Measurements from ENCODE around the gene SEPHS2. TPM values are rescaled to one million over a fixed set of nuclear protein-coding genes. Genes with fewer than 3 reads are reported as not detected.
A peak's percentile ranks its signal among the peaks of the same experiment; 100 is the strongest.
"Not testable (repeated sequence)": the region's sequence is repeated elsewhere in the genome, so short reads cannot be mapped to it uniquely, and the experiment has no call there.

Gene SEPHS2
- total RNA-seq, 2 donors from 2014 or later = 48.9 to 79.1 TPM

DNA sequence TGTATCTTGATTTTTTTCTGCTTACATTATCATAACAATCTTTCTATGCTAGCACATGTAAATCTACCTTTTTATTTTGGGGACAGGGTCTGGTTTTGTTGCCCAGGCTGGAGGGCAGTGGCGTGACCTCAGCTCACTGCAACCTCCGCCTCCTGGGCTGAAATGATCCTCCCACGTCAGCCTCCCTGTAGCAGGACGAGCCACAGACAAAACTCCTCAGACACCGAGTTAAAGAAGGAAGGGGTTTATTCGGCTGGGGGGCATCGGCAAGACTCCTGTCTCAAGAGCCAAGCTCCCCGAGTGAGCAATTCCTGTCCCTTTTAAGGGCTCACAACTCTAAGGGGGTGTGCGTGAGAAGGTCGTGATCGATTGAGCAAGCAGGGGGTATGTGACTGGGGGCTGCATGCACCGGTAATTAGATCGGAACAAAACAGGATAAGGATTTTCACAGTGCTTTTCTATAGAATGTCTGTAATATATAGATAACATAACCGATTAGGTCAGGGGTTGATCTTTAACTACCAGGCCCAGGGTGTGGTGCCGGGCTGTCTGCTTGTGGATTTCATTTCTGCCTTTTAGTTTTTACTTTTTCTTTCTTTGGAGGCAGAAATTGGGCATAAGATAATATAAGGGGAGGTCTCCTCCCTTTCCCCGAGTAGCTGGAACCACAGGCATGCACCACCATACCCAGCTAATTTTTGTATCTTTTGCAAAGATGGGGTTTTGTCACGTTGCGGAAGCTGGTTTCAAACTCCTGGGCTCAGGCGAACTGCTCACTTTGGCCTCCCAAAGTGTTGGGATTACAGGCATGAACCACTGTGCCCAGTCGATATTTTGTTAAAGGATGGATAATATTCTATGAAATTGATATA lies 7.3 kb upstream of the SEPHS2 start:
- ATAC-seq (replicated peaks); H3K27ac Mint-ChIP-seq; H3K36me3 Mint-ChIP-seq (ENCODE audit: low read depth); H3K4me3 Mint-ChIP-seq; H3K9me3 Mint-ChIP-seq; H3K27me3 Mint-ChIP-seq: not testable (repeated sequence)
- H3K4me1 Mint-ChIP-seq = peaks cover 18% of the 10 kb centered on the region

DNA sequence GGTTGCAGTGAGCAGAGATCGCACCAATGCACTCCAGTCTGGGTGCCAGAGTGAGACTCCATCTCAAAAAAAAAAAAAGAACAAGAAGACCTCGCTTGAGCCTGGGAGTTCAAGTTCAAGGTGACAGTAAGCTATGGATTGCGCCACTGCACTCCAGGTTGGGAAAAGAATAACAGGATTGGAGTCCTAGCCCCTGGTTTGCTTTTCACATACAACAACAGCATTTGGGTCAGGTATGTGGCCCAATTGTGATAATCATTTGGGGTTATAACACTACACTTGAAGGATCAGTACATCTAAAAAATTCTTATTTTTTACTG lies 3.4 kb upstream of the SEPHS2 start:
- H3K36me3 Mint-ChIP-seq (ENCODE audit: low read depth) = peaks cover 18% of the 10 kb centered on the region
- ATAC-seq (replicated peaks) = no peak
- peaks cover 16% of the 10 kb centered on the region for H3K4me1 Mint-ChIP-seq
- H3K4me3 Mint-ChIP-seq = no peak overlapping the region
- H3K9me3 Mint-ChIP-seq = peaks cover 3% of the 10 kb centered on the region
- H3K27me3 Mint-ChIP-seq = no peaks in the 10 kb centered on the region
- H3K27ac Mint-ChIP-seq = no peak overlapping the region

DNA sequence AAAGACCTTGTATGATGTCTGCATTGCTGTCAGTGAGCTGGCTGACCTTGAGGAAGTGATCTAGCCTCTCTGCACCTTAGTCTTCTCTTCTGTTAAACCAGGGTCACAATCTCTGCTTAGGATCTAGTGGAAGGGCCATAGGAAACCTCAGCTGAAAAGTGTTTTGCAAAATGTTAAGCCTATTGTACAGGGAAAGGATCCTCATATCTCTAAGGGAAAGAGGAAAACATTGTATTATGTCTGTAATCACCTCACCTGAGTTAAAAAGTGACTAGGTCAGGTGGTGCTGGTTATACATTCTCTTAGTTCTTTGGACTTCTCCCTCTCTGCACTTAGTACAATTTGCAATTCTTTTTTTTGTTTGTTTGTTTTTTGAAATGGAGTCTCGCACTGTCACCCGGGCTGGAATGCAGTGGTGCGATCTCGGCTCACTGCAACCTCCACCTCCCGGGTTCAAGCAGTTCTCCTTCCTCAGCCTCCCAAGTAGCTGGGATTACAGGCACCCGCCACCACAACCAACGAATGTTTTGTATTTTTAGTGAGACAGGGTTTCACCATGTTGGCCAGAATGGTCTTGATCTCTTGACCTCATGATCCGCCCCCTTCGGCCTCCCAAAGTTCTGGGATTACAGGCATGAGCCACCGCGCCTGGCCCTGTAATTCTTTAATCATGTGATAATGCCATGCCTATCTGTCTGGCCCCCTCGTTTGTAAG lies 2.0 kb upstream of the SEPHS2 start:
- no peak for ATAC-seq (replicated peaks)
- Mint-ChIP-seq H3K4me3 (no peak overlapping the region), H3K27me3 (no peaks in the 10 kb centered on the region), H3K36me3 (ENCODE audit: low read depth) (peaks cover 31% of the 10 kb centered on the region), H3K27ac (no peak overlapping the region), H3K4me1 (peaks cover 28% of the 10 kb centered on the region), H3K9me3 (peaks cover 3% of the 10 kb centered on the region)

DNA sequence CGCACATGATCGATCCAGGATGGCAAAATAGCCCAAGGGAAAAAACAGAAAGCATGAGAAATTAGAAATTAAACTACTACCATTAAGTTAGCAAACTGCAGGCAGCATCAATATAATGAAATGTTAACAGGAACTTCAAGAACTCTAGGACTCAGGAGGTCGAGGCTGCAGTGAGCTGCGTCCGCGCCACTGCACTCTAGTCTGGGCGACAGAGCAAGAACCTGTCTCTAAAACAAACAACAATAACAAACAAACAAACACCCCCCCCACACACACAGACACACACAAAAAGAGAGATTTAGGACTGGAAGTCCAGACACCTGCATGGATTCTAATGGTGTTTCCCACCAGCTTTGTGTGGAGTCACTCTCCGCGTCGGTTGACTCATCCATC lies 525 bp upstream of the SEPHS2 start:
- ATAC-seq (replicated peaks) = no peak
- Mint-ChIP-seq H3K4me1 (peaks cover 28% of the 10 kb centered on the region), H3K27me3 (no peaks in the 10 kb centered on the region), H3K36me3 (ENCODE audit: low read depth) (peaks cover 31% of the 10 kb centered on the region), H3K9me3 (peaks cover 3% of the 10 kb centered on the region), H3K4me3 (peak overlapping the region; percentile 91), H3K27ac (peak overlapping the region; percentile 90)

DNA sequence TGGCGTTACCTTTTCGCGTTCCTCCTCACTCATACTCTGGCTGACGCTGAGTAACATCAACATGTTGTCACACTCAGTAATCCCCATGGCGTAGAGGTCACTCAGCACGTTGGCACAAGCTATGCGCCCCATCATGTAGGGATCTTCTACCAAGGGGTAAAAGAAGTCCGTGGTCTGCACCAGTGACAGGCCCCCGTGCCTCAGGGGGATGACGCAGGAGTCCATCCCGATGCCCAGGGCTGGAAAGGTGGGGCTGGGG lies 596 bp downstream of the SEPHS2 start:
- peaks cover 31% of the 10 kb centered on the region for H3K36me3 Mint-ChIP-seq (ENCODE audit: low read depth)
- H3K4me1 Mint-ChIP-seq = peaks cover 22% of the 10 kb centered on the region
- H3K27me3 Mint-ChIP-seq = no peaks in the 10 kb centered on the region
- peak overlapping the region; percentile 91 for H3K4me3 Mint-ChIP-seq
- peak overlapping the region; percentile 63 for H3K27ac Mint-ChIP-seq
- H3K9me3 Mint-ChIP-seq = peaks cover 3% of the 10 kb centered on the region
- no peak for ATAC-seq (replicated peaks)

DNA sequence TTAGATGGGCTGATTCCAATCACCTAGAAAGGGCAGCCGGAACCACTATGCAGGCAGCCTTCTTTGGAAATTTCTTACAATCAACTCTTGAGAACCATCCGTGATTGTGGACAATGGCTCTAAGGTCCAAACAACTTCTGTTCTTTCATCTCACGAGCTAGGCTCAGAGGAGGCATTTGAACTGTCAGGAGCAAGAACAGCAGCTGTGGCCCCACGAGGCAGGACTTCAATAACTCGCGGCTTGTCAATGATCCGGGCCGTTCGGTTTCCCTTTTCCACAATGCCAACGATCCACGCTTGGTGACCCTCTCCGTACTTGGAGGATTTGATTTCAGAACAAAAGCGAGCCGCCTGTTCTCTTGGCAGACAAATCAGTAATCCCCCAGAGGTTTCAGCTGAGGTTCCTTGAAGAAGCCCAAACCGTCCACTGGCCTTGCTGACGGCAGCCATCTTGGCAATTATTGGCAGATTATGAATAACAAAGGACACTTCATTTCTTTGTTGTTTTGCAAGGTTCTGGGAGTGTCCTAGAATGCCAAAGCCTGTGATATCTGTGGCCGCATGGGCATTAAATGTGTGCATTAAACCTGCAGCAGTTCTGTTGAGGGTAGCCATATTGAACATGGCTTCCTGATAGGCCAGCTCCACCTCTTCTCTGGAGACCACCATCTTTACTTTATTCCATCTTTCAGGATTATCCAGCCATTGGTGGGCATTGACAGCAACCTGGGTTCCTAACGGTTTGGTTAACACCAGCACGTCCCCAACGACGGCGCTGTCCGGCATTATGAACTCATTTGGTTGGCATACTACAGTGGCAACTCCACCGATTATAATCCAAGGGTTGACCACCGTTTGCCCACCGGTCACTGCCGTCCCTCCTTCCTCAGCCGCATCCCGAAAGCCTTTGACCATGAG lies 1.2 kb downstream of the SEPHS2 start:
- Mint-ChIP-seq H3K9me3 (peaks cover 3% of the 10 kb centered on the region), H3K27ac (peak overlapping the region; percentile 63), H3K36me3 (ENCODE audit: low read depth) (peaks cover 31% of the 10 kb centered on the region), H3K4me3 (peak overlapping the region; percentile 91), H3K4me1 (peaks cover 22% of the 10 kb centered on the region), H3K27me3 (no peaks in the 10 kb centered on the region)
- ATAC-seq (replicated peaks) = no peak

DNA sequence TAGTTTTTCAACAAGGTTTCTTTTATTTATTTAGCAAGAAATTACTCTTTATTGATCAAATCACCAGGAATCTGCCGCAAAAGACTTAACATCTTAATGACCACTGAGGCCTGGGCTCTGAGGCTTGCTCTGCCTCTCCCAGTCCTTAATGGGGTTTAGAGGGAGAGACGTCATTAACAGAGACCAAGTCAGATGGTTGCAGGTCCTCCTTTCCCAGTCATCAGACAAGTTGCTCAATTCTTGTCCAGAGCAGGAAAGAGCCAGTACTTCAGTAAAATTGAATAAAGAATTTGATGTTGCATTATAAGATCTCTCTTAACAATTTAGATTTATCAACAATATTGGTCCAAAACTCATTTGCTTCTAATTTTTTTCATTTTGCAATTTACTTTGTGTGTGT lies 2.0 kb downstream of the SEPHS2 start:
- peak overlapping the region; percentile 48 for H3K27ac Mint-ChIP-seq

DNA sequence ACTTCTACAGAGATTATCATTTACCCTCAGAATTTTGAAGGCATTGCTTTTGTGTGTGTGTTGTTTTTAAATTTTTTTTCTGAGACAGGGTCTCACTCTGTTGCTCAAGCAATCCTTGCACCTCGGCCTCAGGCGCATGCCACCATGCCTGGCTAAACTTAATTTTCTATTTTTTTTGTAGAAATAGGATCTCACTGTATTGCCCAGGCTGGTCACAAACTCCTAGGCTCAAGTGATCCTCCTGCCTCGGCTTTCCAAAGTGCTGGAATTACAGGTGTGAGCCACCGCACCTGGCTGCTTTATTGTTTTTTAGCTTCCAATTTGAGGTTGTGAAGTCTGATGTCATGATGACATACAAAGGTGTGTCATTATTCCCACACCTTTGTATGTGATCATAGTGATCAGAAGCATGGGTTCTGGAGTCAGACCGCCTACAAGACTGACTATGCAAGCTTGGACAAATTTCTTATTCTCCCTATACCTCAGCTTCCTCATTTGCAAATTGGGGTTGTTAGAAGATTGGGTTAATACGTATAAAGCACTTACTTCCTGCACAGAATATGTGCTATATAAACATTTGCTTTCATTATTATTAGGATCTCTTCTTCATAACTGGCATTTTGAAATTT lies 5.8 kb downstream of the SEPHS2 start:
- Mint-ChIP-seq H3K36me3 (ENCODE audit: low read depth) (peaks cover 24% of the 10 kb centered on the region), H3K4me1 (peaks cover 25% of the 10 kb centered on the region), H3K27ac (no peak overlapping the region), H3K4me3 (no peak overlapping the region), H3K27me3 (no peaks in the 10 kb centered on the region), H3K9me3 (no peaks in the 10 kb centered on the region)
- ATAC-seq (replicated peaks) = no peak

More for the DNA sequence above, 2.0 kb downstream of the SEPHS2 start:
- Mint-ChIP-seq H3K27me3 (no peaks in the 10 kb centered on the region), H3K9me3 (peaks cover 3% of the 10 kb centered on the region), H3K4me1 (peaks cover 22% of the 10 kb centered on the region), H3K4me3 (peak overlapping the region; percentile 91), H3K36me3 (ENCODE audit: low read depth) (peaks cover 31% of the 10 kb centered on the region)
- ATAC-seq (replicated peaks) = no peak

DNA sequence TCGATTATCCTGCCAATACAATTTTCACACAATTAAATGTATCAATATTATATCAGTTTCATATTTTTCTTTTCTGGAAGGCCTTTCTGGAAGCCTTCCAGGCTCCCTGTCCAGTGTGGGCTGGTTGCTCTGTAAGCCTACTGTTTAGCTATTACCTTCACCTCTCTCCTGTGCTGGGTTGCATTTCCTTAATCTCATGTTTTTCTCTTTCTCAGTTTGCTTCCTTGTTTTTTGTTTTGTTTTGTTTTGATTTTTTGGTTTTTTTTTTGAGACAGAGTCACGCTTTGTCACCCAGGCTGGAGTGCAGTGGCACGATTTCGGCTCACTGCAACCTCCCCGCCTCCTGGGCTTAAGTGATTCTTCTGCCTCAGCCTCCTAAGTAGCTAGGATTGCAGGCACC lies 6.8 kb downstream of the SEPHS2 start:
- Mint-ChIP-seq H3K4me3 (no peak overlapping the region), H3K9me3 (no peaks in the 10 kb centered on the region), H3K27ac (no peak overlapping the region), H3K36me3 (ENCODE audit: low read depth) (peaks cover 17% of the 10 kb centered on the region), H3K27me3 (no peaks in the 10 kb centered on the region), H3K4me1 (peaks cover 29% of the 10 kb centered on the region)
- no peak for ATAC-seq (replicated peaks)

DNA sequence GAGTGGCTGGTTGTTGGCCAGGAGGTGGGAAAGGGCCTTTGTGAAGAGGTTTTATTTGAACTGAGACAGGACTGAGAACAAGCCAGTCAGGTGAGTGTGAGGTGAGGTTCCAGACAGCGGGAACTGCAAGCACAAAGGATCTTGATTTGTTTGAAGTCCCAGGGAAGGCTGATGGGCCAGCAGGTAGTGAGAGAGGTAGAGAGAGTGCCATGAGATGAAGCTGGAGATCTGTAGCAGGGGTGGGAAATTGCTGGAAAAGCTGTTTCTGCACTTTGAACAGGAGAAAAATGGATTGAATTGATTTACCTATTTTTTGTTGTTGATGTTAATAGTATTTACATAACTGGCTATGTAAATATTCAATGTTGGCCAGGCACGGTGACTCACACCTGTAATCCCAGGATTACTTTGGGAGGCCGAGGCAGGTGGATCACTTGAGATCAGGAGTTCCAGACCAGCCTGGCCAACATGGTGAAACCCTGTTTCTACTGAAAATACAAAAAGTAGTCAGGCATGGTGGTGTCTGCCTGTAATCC lies 8.1 kb downstream of the SEPHS2 start:
- no peak for ATAC-seq (replicated peaks)
- Mint-ChIP-seq H3K27ac (no peak overlapping the region), H3K9me3 (no peaks in the 10 kb centered on the region), H3K4me1 (peaks cover 21% of the 10 kb centered on the region), H3K36me3 (ENCODE audit: low read depth) (peaks cover 6% of the 10 kb centered on the region), H3K4me3 (no peak overlapping the region), H3K27me3 (no peaks in the 10 kb centered on the region)

DNA sequence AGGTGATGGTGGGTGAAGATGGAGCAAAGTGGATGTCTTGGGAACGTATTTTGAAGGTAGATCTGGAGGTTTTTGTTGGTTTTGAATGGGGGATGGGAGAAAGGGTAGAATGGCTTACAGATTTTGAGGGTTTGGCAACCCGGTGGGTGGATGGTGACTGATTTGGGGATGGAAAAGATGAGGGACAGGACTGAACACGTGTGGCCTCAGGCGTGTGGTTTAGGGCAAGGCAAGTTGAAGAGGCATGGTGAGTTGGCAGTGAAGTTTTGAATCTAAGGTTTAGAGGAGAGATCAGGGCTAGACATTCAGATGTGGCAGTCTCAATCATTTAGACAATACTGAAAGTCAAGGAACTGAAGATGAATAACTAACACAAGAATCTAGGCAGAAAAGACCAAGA lies 10.8 kb downstream of the SEPHS2 start:
- Mint-ChIP-seq H3K36me3 (ENCODE audit: low read depth) (peaks cover 6% of the 10 kb centered on the region), H3K9me3 (no peaks in the 10 kb centered on the region), H3K4me3 (peak overlapping the region; percentile 59), H3K27ac (peak overlapping the region; percentile 84), H3K4me1 (peaks cover 21% of the 10 kb centered on the region), H3K27me3 (no peaks in the 10 kb centered on the region)
- ATAC-seq (replicated peaks) = peak; percentile 66

DNA sequence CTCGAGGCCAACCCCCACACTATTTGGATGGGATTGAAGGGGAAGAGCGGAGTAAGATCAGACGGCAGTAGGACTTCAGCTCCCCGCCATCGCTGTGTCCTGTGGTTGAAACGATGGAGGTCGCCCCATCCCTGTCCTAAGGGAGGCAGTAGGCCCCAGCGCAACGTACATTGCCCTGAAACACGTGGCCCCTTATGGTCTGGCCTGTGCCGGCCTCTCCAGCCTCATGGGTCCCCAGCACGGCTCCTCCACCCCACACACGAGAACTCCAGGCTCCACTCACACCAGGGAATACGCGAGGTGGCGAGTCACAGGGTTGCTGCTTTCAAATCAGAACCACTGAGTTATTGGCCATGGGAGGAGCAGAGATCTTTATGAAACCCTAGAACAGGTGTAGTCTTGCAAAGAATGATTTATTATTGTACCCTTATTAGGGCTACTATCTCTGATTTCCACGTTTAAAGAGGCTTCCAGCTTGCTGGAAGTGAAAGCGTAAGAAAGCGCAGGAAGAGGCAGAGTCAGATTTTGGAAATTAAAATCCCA lies 15.2 kb downstream of the SEPHS2 start:
- H3K27ac Mint-ChIP-seq = no peak overlapping the region
- H3K36me3 Mint-ChIP-seq (ENCODE audit: low read depth) = peaks cover 17% of the 10 kb centered on the region
- H3K4me3 Mint-ChIP-seq = no peak overlapping the region
- H3K27me3 Mint-ChIP-seq = no peaks in the 10 kb centered on the region
- peak; percentile 31 for ATAC-seq (replicated peaks)
- H3K4me1 Mint-ChIP-seq = peaks cover 23% of the 10 kb centered on the region
- no peaks in the 10 kb centered on the region for H3K9me3 Mint-ChIP-seq

DNA sequence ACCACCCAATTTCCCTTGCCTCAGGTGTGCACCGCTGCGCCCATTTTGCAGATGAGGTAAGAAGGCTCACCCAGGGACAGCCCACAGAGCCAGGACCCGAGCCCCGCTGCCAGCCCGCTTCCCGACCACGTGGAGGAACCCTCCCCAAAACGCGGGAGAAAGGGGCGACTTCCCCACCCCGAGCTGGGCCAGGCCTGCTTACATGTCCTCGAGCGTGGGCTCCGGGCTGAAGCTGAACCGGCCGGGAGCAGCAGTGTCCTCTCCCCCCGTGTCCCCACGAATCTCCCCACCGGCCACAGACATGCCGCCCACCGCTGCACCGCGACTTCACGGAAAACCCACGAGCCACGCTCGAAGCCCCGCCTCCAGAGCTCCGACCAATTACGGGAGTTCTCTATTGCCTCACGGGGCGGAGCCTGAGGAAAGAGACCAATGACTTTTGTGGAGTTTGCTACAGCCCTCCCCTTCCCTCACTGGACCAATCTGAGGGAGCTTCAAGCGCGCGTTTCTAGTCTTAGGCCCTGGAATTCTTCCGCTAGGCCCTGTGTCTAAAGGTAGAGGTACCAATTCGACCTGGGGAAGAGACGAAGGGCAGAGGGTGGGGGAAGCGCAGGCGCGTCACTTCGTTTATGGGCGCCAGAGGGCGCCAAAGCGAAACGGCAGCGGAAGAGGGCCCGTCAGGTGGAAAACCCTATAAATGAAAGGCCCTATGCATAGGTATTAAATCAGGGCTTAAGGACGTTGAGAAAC lies 15.8 kb downstream of the SEPHS2 start, which contains the start of gene DCTPP1:
TSS of gene DCTPP1 (minus strand) at position 353 of the 750 bp plus-strand sequence. CDS start at position 303, 50 bp downstream.
- Mint-ChIP-seq H3K9me3 (no peaks in the 10 kb centered on the region), H3K36me3 (ENCODE audit: low read depth) (peaks cover 20% of the 10 kb centered on the region), H3K4me1 (peaks cover 21% of the 10 kb centered on the region), H3K4me3 (no peak within 1 kb of the TSS), H3K27ac (no peak within 1 kb of the TSS), H3K27me3 (no peaks in the 10 kb centered on the region)
- peak; percentile 93 for ATAC-seq (replicated peaks)

Measured in activated T-helper 17 cell treated with anti-CD3 and anti-CD28 coated beads, Interleukin-2, amount 50 U/mL, for 72 hours (primary cell).